Motor neuron (in vitro differentiated cells): ENCODE results near the gene PLAU. TPM values are rescaled to one million over a fixed set of nuclear protein-coding genes. Genes with fewer than 3 reads are reported as not detected.
A peak's percentile ranks its signal among the peaks of the same experiment; 100 is the strongest.
"Not testable (repeated sequence)": the region's sequence is repeated elsewhere in the genome, so short reads cannot be mapped to it uniquely, and the experiment has no call there.

Source experiments
- ATAC-seq, 8 experiments: fragments of 200-7000 bp; cut with Tn5 transposase; replicated peaks in 6 of 8; 2 replicates each; pipeline ENCODE4 v1.8.0; 2021; ENCODE audit warnings: mild to moderate bottlenecking in 8 of 8, moderate library complexity in 8 of 8
- H3K27ac ChIP-seq, 2 donors: fragments of 250-450 bp; sonication (Bioruptor Pico); 2 replicates each; pipeline ENCODE4 v1.9.0; 2021; ENCODE audit warnings: antibody characterized with exemption in 2 of 2, mild to moderate bottlenecking in 2 of 2, moderate library complexity in 1 of 2
- H3K4me1 ChIP-seq, 2 donors: fragments of 250-450 bp; sonication (Bioruptor Pico); replicated peaks in 1 of 2; 2 replicates each; pipeline ENCODE4 v1.6.1; 2021; ENCODE audit warnings: antibody characterized with exemption in 2 of 2, mild to moderate bottlenecking in 2 of 2, moderate library complexity in 1 of 2
- H3K4me3 ChIP-seq, 5 donors: fragments of 250-450 bp; sonication (Bioruptor Pico); 2 replicates each; pipeline ENCODE4 v1.9.0; 2021; ENCODE audit warnings: antibody characterized with exemption in 5 of 5, mild to moderate bottlenecking in 5 of 5, moderate library complexity in 4 of 5
- WGBS, 10 experiments: fragments of 450-650 bp; shearing (Covaris generic); methylation state at CpG; one replicate each; pipeline ENCODE4 v1.0.0; 2022; 5-methylcytosine and 5-hydroxymethylcytosine counted together
- in situ Hi-C, 9 experiments: fragments of 400-800 bp; cut with MboI; loops; one replicate each; pipeline ENCODE4 v1.15.0; 2021; ENCODE audit warnings: low sequenced_read_pairs in 9 of 9, low pct_unique_long_range_greater_than_20kb in 2 of 9; ENCODE audit not compliant: unreplicated experiment in 9 of 9
- total RNA-seq, 8 experiments: library from RNA; unstranded; fragments of 300-600 nt; gene quantifications; 2 replicates each; pipeline versions ENCODE4 v1.2.3 to v1.2.4, GENCODE V29; 2022

PLAU gene
- total RNA-seq, 8 experiments from 2014 or later, result 0.17 to 10.0 (median 0.74) TPM

DNA sequence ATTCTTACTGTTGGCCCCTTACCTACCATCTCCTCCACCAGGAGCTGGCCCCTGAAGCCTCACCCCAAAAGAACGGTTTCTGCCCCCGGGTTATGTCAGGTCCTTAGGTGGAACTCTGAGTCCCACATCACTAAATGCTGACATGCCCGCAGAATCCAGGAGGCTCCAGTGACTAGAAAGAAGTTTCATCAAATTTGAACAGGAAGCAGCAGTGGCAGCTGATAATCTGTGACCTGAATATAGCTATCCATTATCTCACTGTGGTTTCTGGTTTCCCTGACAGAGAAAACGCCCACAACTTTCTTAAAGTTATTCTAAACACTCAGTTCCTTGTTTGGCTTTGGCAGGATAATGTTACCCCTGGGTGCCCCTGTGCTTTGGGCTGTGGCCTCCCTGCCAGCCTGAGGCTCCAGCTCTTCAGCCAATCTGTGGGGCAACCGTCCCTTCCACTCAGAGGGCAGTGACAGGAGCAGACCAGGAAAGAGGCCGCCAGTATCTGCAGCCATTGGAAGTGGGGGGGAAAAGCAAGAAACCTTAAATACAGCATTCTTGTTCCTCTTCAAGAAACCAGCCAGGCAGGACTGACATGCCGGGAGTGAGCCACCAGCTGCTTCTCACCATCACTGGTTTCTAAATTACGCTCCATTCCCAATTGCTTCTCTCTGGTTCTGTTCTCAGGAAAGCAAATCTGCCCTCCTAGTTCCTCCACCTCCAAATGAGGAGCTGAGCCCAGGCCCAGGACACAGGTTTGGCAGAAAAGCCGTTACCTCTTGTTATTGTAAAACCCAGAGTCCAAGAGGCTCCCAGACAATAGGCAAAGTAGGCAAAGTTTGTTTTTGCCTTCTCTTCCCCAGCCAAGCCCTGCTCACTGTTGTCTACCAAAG is 45.8 kb downstream of the PLAU start:
- H3K4me3 ChIP-seq, result no peak overlapping the region
- H3K4me1 ChIP-seq, result no peaks in the 10 kb centered on the region
- 33 to 88% (median 77%) methylated on average over 1 to 7 of the region's 9 CpGs; no CpG with 5 or more reads in 2 of the 10 experiments for WGBS, 10 experiments
- in situ Hi-C loops, result no loop called here
- ATAC-seq, result peak in 3 of 8 experiments; percentile 58 to 72 (median 60)
- no peak overlapping the region for H3K27ac ChIP-seq

DNA sequence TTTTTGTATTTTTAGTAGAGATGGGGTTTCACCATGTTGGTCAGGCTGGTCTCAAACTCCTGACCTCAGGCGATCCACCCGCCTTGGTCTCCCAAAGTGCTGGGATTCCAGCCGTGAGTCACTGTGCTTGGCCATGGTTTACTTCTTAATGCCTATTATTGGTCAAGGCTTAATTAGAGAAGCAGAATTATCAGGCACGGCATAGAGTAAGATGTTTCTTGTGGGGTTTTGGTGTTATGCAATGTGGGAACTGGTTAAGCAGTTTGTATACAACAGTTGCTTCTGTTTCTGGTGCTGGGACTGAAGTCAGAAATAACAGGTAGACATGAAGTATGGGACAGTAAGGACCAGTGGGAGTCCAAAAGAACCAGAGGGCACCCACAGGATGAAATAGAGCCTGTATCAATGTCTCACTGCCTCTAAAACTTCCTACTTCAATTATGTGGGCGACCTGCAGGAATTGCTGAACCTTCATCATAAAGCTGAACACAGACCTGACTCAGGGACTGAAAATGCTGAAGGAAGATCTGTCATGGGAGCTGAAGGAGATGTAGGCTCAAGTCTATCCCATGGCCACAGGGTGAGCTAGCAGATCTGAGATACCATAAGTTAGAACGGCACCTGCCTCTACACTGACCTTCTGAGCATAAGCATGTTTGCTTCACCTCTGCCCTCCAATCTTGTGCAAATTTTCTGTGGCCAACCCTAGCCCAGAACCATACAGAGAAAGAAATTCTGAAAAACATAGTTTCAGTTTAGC is 48.7 kb downstream of the PLAU start:
- ATAC-seq, result no peak
- H3K27ac ChIP-seq, result no peak overlapping the region
- H3K4me1 ChIP-seq, result no peaks in the 10 kb centered on the region
- H3K4me3 ChIP-seq, result no peak overlapping the region
- 40 to 100% (median 81%) methylated on average over 1 to 6 of the region's 6 CpGs; no CpG with 5 or more reads in 2 of the 10 experiments for WGBS, 10 experiments
- in situ Hi-C loops, result no loop called here

DNA sequence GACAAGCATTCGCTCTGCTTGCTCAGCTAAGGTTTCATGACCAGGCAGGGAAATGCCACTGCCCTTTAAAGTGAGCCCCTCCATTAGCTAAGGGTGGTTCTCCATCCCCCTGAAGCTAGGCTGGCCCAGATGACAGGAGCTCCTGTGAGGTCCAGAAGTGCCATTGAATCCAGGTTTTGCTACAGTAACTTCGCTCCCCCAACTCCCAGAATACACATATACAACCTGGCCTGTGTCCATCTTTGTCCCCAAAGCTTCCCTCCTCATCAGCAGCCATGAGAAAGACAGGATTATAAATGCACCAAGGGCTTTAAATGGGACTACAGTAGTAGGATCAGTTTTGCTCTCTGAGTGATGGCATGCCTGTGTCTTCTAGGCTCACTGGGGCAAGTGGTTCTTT is 51.5 kb downstream of the PLAU start:
- WGBS, 10 experiments, result 70 to 100% (median 86%) methylated on average over 1 to 2 of the region's 2 CpGs; no CpG with 5 or more reads in 4 of the 10 experiments
- Histone ChIP-seq H3K27ac (no peak overlapping the region), H3K4me3 (no peak overlapping the region), H3K4me1 (peaks cover 6 to 13% of the 10 kb centered on the region in 2 donors)
- no peak for ATAC-seq
- in situ Hi-C loops, result no loop called here

DNA sequence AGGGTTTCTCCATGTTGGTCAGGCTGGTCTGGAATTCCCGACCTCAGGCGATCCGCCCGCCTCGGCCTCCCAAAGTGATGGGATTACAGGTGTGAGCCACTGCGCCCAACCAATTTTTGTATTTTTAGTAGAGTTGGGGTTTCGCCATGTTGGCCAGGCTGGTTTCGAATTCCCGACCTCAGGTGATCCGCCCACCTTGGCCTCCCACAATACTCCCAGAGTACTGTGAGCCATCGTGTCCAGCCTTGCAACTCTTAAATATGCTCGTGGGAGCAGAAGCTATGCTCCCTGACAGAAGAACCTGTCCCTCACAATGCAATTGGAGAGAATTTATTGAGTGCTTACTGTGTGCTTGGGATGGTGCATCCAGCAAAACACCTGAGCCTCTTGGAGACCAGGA is 52.6 kb downstream of the PLAU start:
- in situ Hi-C loops, ATAC-seq, H3K4me3 ChIP-seq, H3K27ac ChIP-seq: not testable (repeated sequence)
- WGBS, 10 experiments, result 80 to 100% (median 98%) methylated on average over 1 to 5 of the region's 12 CpGs; no CpG with 5 or more reads in 4 of the 10 experiments
- H3K4me1 ChIP-seq, result peaks cover 6 to 17% of the 10 kb centered on the region in 2 donors

DNA sequence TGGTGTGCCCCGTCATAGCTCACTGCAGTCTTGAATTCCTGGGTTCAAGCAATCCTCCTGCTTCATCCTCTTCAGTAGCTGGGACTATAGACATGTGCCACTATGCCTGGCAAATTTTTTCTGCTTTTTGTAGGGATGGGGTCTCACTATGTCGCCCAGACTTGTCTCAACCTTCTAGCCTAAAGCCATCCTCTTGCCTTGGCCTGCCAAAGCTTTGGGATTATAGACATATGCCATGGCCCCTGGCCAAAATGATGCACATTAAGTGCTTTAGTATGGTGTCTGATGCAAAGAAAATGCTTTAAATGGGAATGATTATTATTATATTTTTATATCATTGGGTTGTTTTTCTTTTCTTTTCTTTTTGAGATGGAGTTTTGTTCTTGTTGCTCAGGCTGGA is 53.8 kb downstream of the PLAU start:
- Histone ChIP-seq H3K4me1 (peaks cover 6 to 17% of the 10 kb centered on the region in 2 donors), H3K27ac (no peak overlapping the region), H3K4me3 (no peak overlapping the region)
- in situ Hi-C loops, result no loop called here
- WGBS, 10 experiments, result 90 to 100% (median 100%) methylated on average over 1 to 2 of the region's 2 CpGs; no CpG with 5 or more reads in 2 of the 10 experiments
- no peak for ATAC-seq

DNA sequence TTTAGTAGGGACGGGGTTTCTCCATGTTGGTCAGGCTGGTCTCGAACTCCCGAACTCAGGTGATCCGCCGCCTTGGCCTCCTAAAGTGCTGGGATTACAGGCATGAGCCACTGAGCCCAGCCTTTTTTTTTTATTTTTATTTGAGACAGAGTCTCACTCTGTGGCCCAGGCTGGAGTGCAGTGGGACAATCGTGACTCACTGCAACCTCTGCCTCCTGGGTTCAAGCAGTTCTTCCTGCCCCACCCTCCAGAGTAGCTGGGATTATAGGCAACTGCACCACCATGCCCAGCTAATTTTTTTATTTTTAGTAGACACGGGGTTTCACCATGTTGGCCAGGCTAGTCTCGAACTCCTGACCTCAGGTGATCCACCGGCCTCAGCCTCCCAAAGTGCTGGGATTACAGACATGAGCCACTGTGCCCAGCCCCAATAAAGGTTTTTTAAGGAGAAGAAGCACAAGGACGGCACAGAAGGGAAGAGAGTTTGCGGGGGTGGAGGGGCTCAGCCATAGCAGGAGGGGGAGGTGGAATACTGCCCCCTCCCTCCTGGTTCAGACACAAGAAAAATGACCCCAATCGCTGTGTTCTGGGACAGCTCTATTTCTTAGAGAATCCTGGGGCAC is 54.4 kb downstream of the PLAU start:
- in situ Hi-C loops, H3K4me3 ChIP-seq, ATAC-seq, H3K27ac ChIP-seq: not testable (repeated sequence)
- 52 to 100% (median 79%) methylated on average over 1 to 5 of the region's 12 CpGs; no CpG with 5 or more reads in 4 of the 10 experiments for WGBS, 10 experiments
- peaks cover 6 to 17% of the 10 kb centered on the region in 2 donors for H3K4me1 ChIP-seq

DNA sequence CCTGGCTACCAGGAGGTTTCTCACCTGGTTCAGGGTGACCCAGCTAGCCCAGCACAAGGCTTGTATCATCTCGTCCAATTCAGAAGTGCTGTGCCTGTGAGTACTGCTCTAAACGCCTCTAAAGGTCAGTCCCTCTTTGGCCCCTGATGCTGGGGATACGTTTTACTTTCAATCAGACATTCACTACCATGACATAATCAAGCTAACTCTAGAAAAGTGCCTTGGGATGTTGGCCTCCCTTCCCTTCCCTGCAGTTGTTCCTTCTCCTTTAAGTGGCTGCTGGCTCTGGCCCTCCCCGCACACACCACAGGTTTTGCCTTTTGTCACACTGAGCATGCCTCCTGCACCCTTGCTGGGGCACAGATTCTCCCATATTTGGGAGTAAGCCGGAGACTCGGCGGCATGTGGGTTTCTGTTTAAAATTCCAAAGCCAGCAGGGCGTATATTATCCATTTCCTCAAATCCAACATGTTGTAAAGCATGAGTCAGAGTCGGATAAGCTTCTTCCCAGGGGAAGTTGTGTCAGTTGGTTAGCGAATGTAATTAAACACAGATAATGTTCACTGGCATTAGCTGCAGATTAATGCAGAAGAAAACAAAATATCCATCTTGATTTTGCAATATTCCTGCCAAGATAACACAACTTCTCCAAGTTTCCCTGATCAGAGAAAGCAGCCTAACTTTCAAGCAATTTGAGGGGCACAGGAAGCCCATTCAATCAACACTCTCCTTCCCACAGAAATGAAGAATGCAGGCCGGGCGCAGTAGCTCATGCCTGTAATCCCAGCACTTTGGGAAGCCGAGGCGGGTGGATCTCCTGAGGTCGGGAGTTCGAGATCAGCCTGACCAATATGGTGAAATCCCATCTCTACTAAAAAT is 55.2 kb downstream of the PLAU start:
- H3K4me1 ChIP-seq, result peaks cover 6 to 17% of the 10 kb centered on the region in 2 donors
- 0 to 61% (median 25%) methylated on average over 1 to 12 of the region's 16 CpGs for WGBS, 10 experiments
- H3K27ac ChIP-seq, result peak overlapping the region; percentile 12 to 35
- peak; percentile 93 to 99 (median 96) for ATAC-seq
- in situ Hi-C loops, result no loop called here
- H3K4me3 ChIP-seq, result peak overlapping the region in 1 of 5 donors; percentile 8

DNA sequence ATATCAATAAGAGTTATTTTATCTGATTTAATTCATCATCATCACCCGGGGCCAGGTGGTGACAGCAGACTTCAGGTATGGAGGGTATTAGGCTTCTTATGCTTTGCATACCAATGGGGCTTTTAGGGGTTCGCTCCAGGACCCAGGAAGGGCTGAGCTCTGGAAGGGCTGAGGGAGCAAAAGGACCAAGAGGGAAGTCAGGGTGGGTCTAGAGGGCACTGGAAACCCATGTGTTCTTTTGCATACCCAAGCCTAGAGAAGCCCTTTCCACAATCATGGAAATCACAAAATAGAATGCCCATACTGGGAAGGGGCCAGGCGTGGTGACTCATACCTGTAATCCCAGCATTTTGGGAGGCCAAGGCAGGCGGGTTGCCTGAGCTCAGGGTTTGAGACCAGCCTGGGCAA is 56.1 kb downstream of the PLAU start:
- Histone ChIP-seq H3K27ac (no peak overlapping the region), H3K4me1 (peaks cover 6 to 17% of the 10 kb centered on the region in 2 donors), H3K4me3 (no peak overlapping the region)
- ATAC-seq, result no peak
- WGBS, 10 experiments, result 80 to 100% (median 85%) methylated on average over 1 to 4 of the region's 4 CpGs; no CpG with 5 or more reads in 4 of the 10 experiments
- in situ Hi-C loops, result no loop called here

Other genes starting within 250 kb of the PLAU start
- 10 to 100 TPM in 1 of 8 experiments, 1 to 10 TPM in 7; 2.0 to 10.2 (median 4.1) TPM for gene AGAP5, start 213.0 kb upstream of the PLAU start, total RNA-seq
- gene SEC24C, start 166.8 kb upstream of the PLAU start, total RNA-seq, result 10 to 100 TPM; 33.6 to 73.4 (median 58.8) TPM
- gene CHCHD1, start 129.1 kb upstream of the PLAU start, total RNA-seq, result 10 to 100 TPM; 35.3 to 52.4 (median 46.3) TPM
- gene ZSWIM8, start 125.5 kb upstream of the PLAU start, total RNA-seq, result 100 to 1,000 TPM in 2 of 8 experiments, 10 to 100 TPM in 6; 48.2 to 140 (median 81.5) TPM
- gene NDST2, start 99.5 kb upstream of the PLAU start, total RNA-seq, result 10 to 100 TPM in 6 of 8 experiments, 1 to 10 TPM in 2; 7.6 to 17.3 (median 13.4) TPM
- gene CAMK2G, start 36.6 kb upstream of the PLAU start, total RNA-seq, result 10 to 100 TPM; 10.6 to 33.5 (median 24.3) TPM
- 100 to 1,000 TPM in 1 of 8 experiments, 10 to 100 TPM in 7; 15.9 to 105 (median 44.0) TPM for gene VCL, start 87.0 kb downstream of the PLAU start, total RNA-seq
- 10 to 100 TPM; 37.0 to 51.2 (median 42.6) TPM for gene AP3M1, start 239.7 kb downstream of the PLAU start, total RNA-seq
- gene ADK, start 240.1 kb downstream of the PLAU start, total RNA-seq, result 10 to 100 TPM; 22.9 to 46.8 (median 31.7) TPM